GM12873 (cell line): ENCODE measurements around the gene AGAP3.

Experiments
- TF ChIP-seq, protein P1 (sequence below): IDR thresholded peaks from 2 replicates; pipeline ENCODE4 v1.5.1; 2012; ENCODE audit warnings: low read depth, mild to moderate bottlenecking, moderate library complexity, low read length, control low read depth; ENCODE audit not compliant: insufficient read depth; ENCODE audit errors: missing control alignments

Gene AGAP3

DNA sequence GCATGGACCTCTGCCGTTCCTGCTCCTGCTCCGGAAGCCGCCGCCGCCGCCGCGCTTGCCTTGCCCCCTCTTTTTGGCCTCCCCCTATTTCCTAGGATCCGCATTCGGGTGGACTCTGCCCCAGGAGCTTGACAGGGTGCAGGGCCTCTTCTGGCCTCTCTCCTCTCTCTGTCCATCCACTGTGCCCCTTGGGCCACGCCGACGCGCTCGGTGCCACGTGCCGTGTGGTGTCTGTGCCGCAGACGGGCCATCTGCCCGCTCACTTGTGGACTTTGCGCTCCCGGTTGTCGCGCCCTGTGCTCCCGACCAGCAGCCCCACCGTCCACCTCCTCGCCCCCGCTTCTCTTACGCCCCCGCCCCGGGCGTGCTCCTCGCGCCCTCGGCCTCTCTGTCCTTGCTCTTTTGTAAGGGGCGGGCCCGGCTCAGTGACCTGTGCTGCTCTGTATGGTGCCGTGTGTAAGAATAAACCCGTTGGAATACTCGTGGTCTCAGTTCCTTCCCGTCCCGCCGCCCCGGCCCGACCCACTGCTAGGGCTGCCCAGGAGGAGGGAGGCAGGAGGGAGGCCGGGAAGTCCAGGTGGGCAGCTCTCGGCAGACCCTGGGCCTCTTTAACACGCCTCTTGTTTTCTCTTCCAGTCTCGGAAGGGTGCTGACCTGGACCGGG lies 37.0 kb downstream of the AGAP3 start:
- TF ChIP-seq, protein P1, sequence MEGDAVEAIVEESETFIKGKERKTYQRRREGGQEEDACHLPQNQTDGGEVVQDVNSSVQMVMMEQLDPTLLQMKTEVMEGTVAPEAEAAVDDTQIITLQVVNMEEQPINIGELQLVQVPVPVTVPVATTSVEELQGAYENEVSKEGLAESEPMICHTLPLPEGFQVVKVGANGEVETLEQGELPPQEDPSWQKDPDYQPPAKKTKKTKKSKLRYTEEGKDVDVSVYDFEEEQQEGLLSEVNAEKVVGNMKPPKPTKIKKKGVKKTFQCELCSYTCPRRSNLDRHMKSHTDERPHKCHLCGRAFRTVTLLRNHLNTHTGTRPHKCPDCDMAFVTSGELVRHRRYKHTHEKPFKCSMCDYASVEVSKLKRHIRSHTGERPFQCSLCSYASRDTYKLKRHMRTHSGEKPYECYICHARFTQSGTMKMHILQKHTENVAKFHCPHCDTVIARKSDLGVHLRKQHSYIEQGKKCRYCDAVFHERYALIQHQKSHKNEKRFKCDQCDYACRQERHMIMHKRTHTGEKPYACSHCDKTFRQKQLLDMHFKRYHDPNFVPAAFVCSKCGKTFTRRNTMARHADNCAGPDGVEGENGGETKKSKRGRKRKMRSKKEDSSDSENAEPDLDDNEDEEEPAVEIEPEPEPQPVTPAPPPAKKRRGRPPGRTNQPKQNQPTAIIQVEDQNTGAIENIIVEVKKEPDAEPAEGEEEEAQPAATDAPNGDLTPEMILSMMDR, result no peak

DNA sequence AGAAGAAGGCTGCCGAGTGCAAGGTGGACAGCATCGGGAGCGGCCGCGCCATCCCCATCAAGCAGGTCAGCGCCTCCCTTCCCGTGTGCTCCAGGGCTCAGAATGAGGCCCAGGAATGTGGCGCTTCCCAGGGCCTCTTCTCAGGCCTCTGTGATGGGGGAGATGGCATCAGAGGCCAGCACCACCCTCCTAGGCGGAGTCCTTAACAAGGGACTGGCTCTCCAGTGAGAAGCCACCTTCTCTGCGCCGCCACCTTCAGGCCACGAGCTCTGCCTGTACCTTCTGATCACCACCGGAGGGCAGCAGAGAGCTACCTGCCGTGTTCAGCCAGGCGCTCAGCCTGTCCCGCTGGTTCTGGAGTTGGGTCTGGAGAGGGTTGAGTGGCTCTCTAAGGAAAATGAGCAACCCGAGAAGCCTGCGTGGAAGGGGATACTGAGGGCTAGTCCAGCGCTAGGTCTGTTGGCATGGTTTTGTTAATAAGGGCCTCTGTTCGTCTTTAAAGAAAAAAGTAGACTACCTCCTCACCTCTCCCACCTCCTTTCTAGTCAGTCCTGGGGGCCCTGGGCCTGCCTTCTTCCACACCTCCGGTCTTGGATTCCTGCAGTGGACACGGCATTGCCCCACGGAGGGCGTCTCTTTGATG lies 37.7 kb downstream of the AGAP3 start:
- TF ChIP-seq, protein P1, result peak; percentile 100

DNA sequence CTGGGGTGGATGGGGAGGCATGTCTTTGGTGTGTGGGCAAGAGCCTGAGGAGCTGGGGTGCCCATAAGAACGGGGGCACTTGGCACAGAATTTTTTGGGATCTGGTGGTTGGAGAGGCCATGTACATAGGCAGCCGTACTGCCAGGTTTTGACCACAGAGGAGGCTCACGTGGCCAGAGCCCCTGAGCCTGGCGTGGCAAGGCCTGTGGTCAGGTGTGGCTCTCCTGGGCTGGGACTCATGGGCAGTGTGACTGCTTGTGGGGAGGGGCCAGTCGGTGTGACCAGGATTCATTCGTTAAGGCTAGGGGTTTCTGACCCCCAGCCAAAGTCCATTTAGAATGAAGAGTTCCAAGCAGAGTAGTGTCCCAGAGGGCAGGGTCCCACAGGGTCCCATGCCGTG lies 38.2 kb downstream of the AGAP3 start:
- TF ChIP-seq, protein P1, result no peak

DNA sequence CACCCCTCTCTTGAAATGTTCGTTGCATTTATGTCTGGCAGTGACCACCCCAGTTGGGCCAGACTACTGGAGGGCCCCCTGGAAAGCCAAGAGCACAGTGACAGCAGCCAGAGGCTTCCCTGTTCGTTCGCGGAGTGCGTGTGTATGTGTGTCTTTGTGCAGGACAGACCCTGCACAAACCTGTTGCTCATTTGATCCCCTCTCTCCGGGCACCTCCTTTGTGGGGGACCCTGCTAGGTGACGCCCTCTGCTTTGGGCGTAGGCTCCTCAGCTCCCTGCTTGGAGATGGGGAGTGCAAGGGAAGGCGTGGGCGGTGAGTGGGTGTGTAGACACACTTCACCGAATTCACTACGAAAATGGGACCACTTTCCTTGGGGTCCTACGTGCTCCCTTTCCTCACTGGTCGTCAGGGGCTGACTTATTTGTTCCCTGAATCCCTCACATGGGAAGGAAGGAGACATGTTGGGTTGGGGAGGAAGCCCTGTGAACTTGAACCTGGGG lies 38.7 kb downstream of the AGAP3 start:
- TF ChIP-seq, protein P1, result no peak

DNA sequence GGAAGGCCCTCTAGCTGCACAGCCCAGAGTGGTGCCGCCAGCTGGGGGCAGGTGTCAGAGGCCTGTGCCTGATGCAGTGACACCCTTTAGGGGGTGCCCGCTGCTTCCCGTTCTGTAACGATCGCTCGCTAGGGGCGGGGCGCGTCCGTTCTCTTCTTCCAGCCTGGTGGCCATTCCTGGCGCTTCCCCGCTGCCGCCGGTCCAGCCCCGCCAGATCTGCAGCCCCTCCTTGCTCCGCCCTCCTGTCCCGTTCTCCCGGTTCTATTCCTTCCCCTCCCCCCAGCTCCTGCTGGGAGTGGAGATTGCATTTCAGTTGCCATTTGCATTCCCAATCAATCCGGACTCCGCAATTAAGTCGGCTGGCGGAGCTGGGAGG lies 39.2 kb downstream of the AGAP3 start:
- TF ChIP-seq, protein P1, result no peak

DNA sequence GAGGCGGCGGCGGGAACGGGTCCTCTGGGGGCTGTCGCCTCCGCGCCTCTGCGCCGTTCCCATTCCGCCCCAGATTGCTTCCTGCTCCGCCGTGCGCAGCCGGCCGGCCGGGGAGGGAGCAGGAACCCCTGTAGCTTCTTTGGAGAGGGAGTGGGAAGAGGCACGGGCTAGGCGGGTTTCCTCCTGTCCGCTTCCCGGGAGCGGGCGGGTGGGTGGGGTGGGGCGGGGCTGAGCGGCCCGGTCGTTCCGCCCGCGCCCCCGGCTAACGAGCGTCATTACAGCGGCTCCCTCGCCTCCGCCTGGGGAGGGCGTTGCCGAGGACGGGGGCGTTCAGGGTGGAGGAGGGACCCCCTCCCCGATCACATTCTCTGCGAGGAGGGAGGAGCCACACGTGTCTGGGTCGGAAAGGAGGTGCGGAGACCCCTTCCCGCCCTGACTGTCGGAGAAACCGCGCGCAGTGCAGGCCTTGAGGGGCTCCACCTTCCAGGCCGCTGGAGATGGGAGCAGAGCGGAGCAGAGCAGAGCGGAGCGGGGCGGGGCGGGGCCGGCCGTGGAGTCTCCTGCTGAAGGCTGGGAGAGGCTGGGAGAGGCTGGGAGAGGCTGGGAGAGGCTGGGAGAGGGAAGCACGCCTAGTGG lies 39.7 kb downstream of the AGAP3 start:
- TF ChIP-seq, protein P1, result no peak

DNA sequence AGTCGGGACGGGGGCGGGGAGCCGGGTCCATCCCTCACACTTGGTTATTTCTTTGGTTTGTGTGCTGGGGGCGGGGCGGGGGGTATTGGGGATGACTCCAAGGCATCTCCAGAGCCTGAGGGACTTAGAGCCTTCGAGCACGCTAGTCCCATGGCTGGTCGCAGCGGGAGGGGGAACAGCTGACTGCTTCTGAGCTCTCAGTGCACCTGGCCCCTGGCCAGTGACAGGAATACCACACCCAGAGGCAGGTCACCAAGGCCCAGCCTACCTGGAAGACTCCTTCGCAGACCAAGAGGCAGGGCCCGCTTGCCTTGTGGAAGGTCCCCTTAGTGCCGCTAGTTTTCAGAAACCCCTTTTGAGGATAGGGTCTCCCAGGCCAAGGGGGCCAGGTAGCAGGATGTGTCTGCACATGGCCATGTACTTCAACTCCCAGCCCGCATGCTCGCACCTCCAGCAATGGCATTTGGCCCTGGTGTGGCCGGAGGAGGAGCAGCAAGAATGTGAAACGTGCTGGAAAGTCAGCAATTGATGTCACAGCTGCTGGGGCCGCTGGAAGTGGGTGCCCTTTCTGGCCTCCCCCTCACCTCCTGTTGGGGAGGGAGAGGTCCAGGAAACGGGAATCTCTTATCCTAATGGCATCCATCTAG lies 40.3 kb downstream of the AGAP3 start:
- TF ChIP-seq, protein P1, result no peak
